Pancreas (tissue), 10 donors: Measurements from ENCODE around the gene OCA2. TPM values are rescaled to one million over a fixed set of nuclear protein-coding genes. Genes with fewer than 3 reads are reported as not detected.

Experiments
- ATAC-seq, 4 donors: fragments of 200-7000 bp; cut with Tn5 transposase; one replicate each; pipeline versions ENCODE4 v1.8.0 to v1.9.1; 2020; ENCODE audit warnings: mild to moderate bottlenecking in 4 of 4, moderate library complexity in 4 of 4
- DNase-seq, 6 donors: peaks; one replicate each; pipeline ENCODE4 v3.0.0-alpha.2; 2020
- FAIRE-seq: peaks from 2 replicates; lab custom pipeline; 2012; peaks lifted over from hg19 to GRCh38; lab: Jason Lieb, UNC
- H3K27ac ChIP-seq, 4 donors: fragments of 200-600 bp; sonication (generic); 1 replicate in 3 of 4; 2 replicates in 1 of 4; pipeline versions ENCODE4 v1.5.0 to v1.8.0; 2020
- H3K27me3 ChIP-seq, 4 donors: fragments of 200-600 bp; one replicate each; pipeline ENCODE4 v1.8.0; 2021
- H3K36me3 ChIP-seq, 3 donors: fragments of 200-600 bp; sonication (generic) in 1 of 3; one replicate each; pipeline versions ENCODE4 v1.5.0 to v1.8.0; 2020 to 2021
- H3K4me1 ChIP-seq, 3 donors: fragments of 200-600 bp; one replicate each; pipeline ENCODE4 v1.8.0; 2021
- H3K4me3 ChIP-seq, 4 donors: fragments of 200-600 bp; sonication (generic) in 2 of 4; one replicate each; pipeline versions ENCODE4 v1.5.0 to v1.8.0; 2020 to 2021
- H3K9me3 ChIP-seq, 4 donors: fragments of 200-600 bp; one replicate each; pipeline ENCODE4 v1.8.0; 2021
- CTCF ChIP-seq, 4 donors: fragments of 200-600 bp; sonication (generic) in 3 of 4; IDR thresholded peaks; one replicate each; pipeline versions ENCODE4 v1.5.0 to v1.8.0; 2021; ENCODE audit warnings: antibody characterized with exemption in 4 of 4
- WGBS, 2 donors: extraction: QIAGEN DNeasy Blood & Tissue Kit; methylation state at CpG; one replicate each; pipeline ENCODE4 v1.1.7; 2013; 5-methylcytosine and 5-hydroxymethylcytosine counted together
- intact Hi-C, 3 donors: fragments of 100-400 bp; cut with DNase I; formaldehyde crosslinking; loops; one replicate each; pipeline versions ENCODE4 v1.11.1 to v1.14.2; 2022
- polyA plus RNA-seq, 2 donors: library from polyadenylated mRNA; stranded (reverse); fragments of 200-250 nt; gene quantifications; one replicate each; pipeline ENCODE4 v1.2.3, GENCODE V29; 2013
- total RNA-seq, 6 donors: library from RNA; stranded (reverse); fragmentation: NEBNext Ultra II Directional in 4 of 6; extraction: Animal tissue kit (Norgen Biotek cat#: 25700) in 4 of 6; gene quantifications; one replicate each; pipeline versions ENCODE4 v1.2.1 to v1.2.4, GENCODE V29; 2021 to 2023
- donor health status: healthy with polysubstance abuse.
- donor health status: DM: no; HTN: no; CAD: no; lungs with moderate emphysema.
- donor health status: DM: no; HTN: no; CAD: no.
- donor health status: control.
- donor health status: control.
- donor health status: Bipolar disorder and iron deficiency.
- donor health status: DM: yes; HTN: yes; CAD: no.
- donor health status: DM: no; HTN: no; CAD: no.
- donor health status: DM: no; HTN: no; CAD: no.
- donor health status: DM: yes; HTN: yes; CAD: no.

Gene OCA2
- total and polyA plus RNA-seq, 8 donors, result 0.12 to 0.31 (median 0.18) TPM; not detected in 4

GRCh38 chr15:27804569-27805260 is 294.4 kb downstream of the OCA2 start:
- no peak for ATAC-seq
- DNase-seq, result no peak
- FAIRE-seq, result no peak
- H3K27me3 ChIP-seq, result no peaks in the 10 kb centered on the region
- H3K4me3 ChIP-seq, result no peak overlapping the region
- no peaks in the 10 kb centered on the region for H3K36me3 ChIP-seq
- H3K4me1 ChIP-seq, result no peaks in the 10 kb centered on the region
- H3K9me3 ChIP-seq, result no peaks in the 10 kb centered on the region
- no peak overlapping the region for H3K27ac ChIP-seq
- intact Hi-C loops, result no loop called here
- no peak for TF ChIP-seq CTCF (IDR thresholded peaks at IDR 0.05)
- WGBS, 2 donors, result 79 to 86% methylated on average over 28 to 30 of the region's 30 CpGs

DNA sequence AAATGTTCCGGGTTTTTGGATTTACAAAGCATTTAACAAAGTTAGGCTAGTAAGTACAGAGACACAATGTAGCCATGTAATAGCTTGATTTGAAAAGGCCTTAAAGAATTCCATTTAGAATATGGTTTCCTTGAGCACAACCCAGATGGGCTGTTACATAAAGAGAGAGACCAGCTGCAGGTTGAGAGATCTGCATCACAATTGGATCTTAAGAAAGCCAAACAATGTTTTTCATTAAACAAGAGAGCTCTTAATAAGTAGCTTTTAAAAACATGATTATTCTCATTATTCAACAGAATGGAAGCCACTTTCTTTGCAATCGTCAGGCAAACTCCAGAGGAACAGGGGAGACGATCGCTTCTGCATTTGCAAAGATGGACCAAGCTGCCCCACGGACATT is 300.3 kb downstream of the OCA2 start:
- Histone ChIP-seq H3K27me3 (no peaks in the 10 kb centered on the region), H3K4me3 (no peak overlapping the region), H3K27ac (no peak overlapping the region), H3K36me3 (no peaks in the 10 kb centered on the region), H3K4me1 (no peaks in the 10 kb centered on the region), H3K9me3 (no peaks in the 10 kb centered on the region)
- intact Hi-C loops, result no loop called here
- WGBS, 2 donors, result 69 to 77% methylated on average over 5 of the region's 5 CpGs
- no peak for TF ChIP-seq CTCF (IDR thresholded peaks at IDR 0.05)
- ATAC-seq, result no peak
- FAIRE-seq, result no peak
- no peak for DNase-seq

DNA sequence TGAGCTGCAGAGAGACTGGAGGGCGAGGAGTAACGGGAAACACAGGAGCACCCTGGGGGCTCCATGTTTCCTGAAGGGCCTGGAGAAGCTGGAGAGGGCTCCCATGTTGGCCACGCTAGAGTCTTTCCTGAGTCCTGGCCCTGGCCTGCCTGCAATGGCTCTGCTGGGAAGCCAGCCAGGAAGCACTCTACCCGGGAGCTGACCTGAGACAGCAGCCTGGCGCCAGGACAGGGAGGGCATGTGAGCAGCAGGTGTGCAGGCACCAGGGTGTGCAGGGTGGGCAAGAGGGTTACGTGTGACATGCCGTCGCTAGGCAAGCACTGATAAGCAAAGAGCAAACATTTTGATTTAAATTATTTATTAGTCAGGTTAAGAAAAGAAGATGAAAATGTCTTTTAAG is 301.4 kb downstream of the OCA2 start:
- Histone ChIP-seq H3K4me1 (no peaks in the 10 kb centered on the region), H3K4me3 (no peak overlapping the region), H3K36me3 (no peaks in the 10 kb centered on the region), H3K27ac (no peak overlapping the region), H3K27me3 (no peaks in the 10 kb centered on the region), H3K9me3 (no peaks in the 10 kb centered on the region)
- FAIRE-seq (no peak), ATAC-seq (peak in 3 of 4 donors; percentile 53 to 60 (median 59)), DNase-seq (peak in 2 of 6 donors; percentile 23 to 65)
- 31 to 34% methylated on average over 8 of the region's 8 CpGs for WGBS, 2 donors
- intact Hi-C loops, result no loop called here
- no peak for TF ChIP-seq CTCF (IDR thresholded peaks at IDR 0.05)

GRCh38 chr15:27796405-27797320 is 302.5 kb downstream of the OCA2 start:
- intact Hi-C loops, result no loop called here
- ATAC-seq, result no peak

More at GRCh38 chr15:27796405-27797320, 302.5 kb downstream of the OCA2 start:
- Histone ChIP-seq H3K4me3 (no peak overlapping the region), H3K9me3 (no peaks in the 10 kb centered on the region), H3K36me3 (no peaks in the 10 kb centered on the region), H3K4me1 (no peaks in the 10 kb centered on the region), H3K27me3 (no peaks in the 10 kb centered on the region), H3K27ac (no peak overlapping the region)
- WGBS, 2 donors, result 56 to 70% methylated on average over 17 of the region's 17 CpGs
- TF ChIP-seq CTCF (IDR thresholded peaks at IDR 0.05), result no peak
- FAIRE-seq (no peak), DNase-seq (no peak)
